H1 (cell line): ENCODE results near the gene SCAMP4. TPM values are rescaled to one million over a fixed set of nuclear protein-coding genes. Genes with fewer than 3 reads are reported as not detected.
A peak's percentile ranks its signal among the peaks of the same experiment; 100 is the strongest.
"Not testable (repeated sequence)": the region's sequence is repeated elsewhere in the genome, so short reads cannot be mapped to it uniquely, and the experiment has no call there.

Experiments used
- CTCF ChIA-PET: fragments of 300-600 bp; sonication (Branson Sonifier 250); formaldehyde crosslinking; loops from one replicate; lab custom pipeline; 2021; ENCODE audit not compliant: partially characterized antibody; lab: Charles Lee
- POLR2A ChIA-PET: fragments of 300-600 bp; sonication (Branson Sonifier 250); formaldehyde crosslinking; loops from one replicate; lab custom pipeline; 2021; ENCODE audit warnings: inconsistent platforms; ENCODE audit not compliant: partially characterized antibody; lab: Charles Lee
- DNase-seq, 2 experiments: peaks; one replicate each; pipeline versions ENCODE4 v3.0.0 to v3.0.0-alpha.2; 2010 to 2022; ENCODE audit warnings: low spot score in 2 of 2, low read depth in 1 of 2, mixed read lengths in 1 of 2
- FAIRE-seq: peaks from 2 replicates; lab custom pipeline; 2011; peaks lifted over from hg19 to GRCh38; lab: Jason Lieb, UNC
- H2AFZ ChIP-seq: 2 replicates; pipeline ENCODE4 v1.8.1; 2012; ENCODE audit warnings: low read length, inconsistent platforms
- H2AK5ac ChIP-seq: 2 replicates; pipeline ENCODE4 v1.6.1; 2013; ENCODE audit warnings: low read depth, low read length
- H2BK120ac ChIP-seq: replicated peaks from 2 replicates; pipeline ENCODE3; 2013; ENCODE audit warnings: low read depth, low read length, inconsistent platforms
- H2BK12ac ChIP-seq: 2 replicates; pipeline ENCODE4 v1.6.1; 2013; ENCODE audit warnings: low read depth, low read length
- H2BK15ac ChIP-seq: 2 replicates; pipeline ENCODE4 v1.6.1; 2013; ENCODE audit warnings: low read length
- H2BK20ac ChIP-seq: 2 replicates; pipeline ENCODE4 v1.6.1; 2013; ENCODE audit warnings: low read length
- H2BK5ac ChIP-seq: 2 replicates; pipeline ENCODE4 v1.6.1; 2013; ENCODE audit warnings: low read depth, low read length
- H3K14ac ChIP-seq: 2 replicates; pipeline ENCODE4 v1.6.1; 2013; ENCODE audit warnings: inconsistent platforms; ENCODE audit not compliant: insufficient read length
- H3K18ac ChIP-seq: 2 replicates; pipeline ENCODE4 v1.6.1; 2013; ENCODE audit warnings: low read length; ENCODE audit errors: extremely low read depth
- H3K23ac ChIP-seq: 2 replicates; pipeline ENCODE4 v1.6.1; 2013; ENCODE audit warnings: inconsistent platforms; ENCODE audit not compliant: insufficient read length
- H3K23me2 ChIP-seq: 2 replicates; pipeline ENCODE4 v1.6.1; 2013; ENCODE audit warnings: low read depth, low read length
- H3K27ac ChIP-seq: 2 replicates; pipeline ENCODE4 v1.6.1; 2011; ENCODE audit warnings: low read depth, low read length, inconsistent platforms
- H3K27me3 ChIP-seq, 4 experiments: replicated peaks in 1 of 4; 1 replicate in 1 of 4; 2 replicates in 3 of 4; pipeline versions ENCODE4 v1.6.1 to v1.8.1; 2011 to 2013; ENCODE audit warnings: low read length in 3 of 4, mild to moderate bottlenecking in 3 of 4, inconsistent platforms in 2 of 4, mixed read lengths in 2 of 4, moderate library complexity in 1 of 4; ENCODE audit not compliant: control insufficient read depth in 3 of 4, insufficient read depth in 3 of 4; ENCODE audit errors: extremely low read depth in 1 of 4
- H3K36me3 ChIP-seq, 4 experiments: 2 replicates each; pipeline versions ENCODE4 v1.6.1 to v1.8.1; 2011 to 2013; ENCODE audit warnings: mild to moderate bottlenecking in 4 of 4, low read length in 3 of 4, moderate library complexity in 2 of 4, control low read depth in 1 of 4, inconsistent platforms in 1 of 4; ENCODE audit not compliant: insufficient read depth in 4 of 4, control insufficient read depth in 2 of 4
- H3K4ac ChIP-seq: replicated peaks from 2 replicates; pipeline ENCODE3; 2013; ENCODE audit warnings: low read length, low read depth, mixed read lengths, inconsistent platforms; ENCODE audit not compliant: insufficient read length
- H3K4me1 ChIP-seq, 4 experiments: replicated peaks in 1 of 4; 1 replicate in 1 of 4; 2 replicates in 3 of 4; pipeline versions ENCODE4 v1.6.1 to v1.8.1; 2011 to 2013; ENCODE audit warnings: low read length in 3 of 4, inconsistent platforms in 2 of 4, mixed read lengths in 1 of 4; ENCODE audit not compliant: insufficient read depth in 4 of 4, control insufficient read depth in 3 of 4
- H3K4me2 ChIP-seq, 2 experiments: 2 replicates each; pipeline versions ENCODE4 v1.6.1 to v1.8.1; 2011 to 2013; ENCODE audit warnings: low read depth in 2 of 2, low read length in 2 of 2, control low read depth in 1 of 2, inconsistent platforms in 1 of 2, mild to moderate bottlenecking in 1 of 2; ENCODE audit not compliant: insufficient read depth in 1 of 2
- H3K4me3 ChIP-seq, 4 experiments: fragments of 200-600, 300-600 bp in 1 of 4; sonication (generic), shearing (Covaris generic), sonication (Bioruptor Twin) in 1 of 4; 2 replicates each; pipeline versions ENCODE4 v1.5.1 to v1.8.1; 2011 to 2016; ENCODE audit warnings: low read length in 4 of 4, low read depth in 3 of 4, control low read depth in 2 of 4, inconsistent platforms in 2 of 4, mild to moderate bottlenecking in 2 of 4, mixed read lengths in 1 of 4, moderate library complexity in 1 of 4; ENCODE audit not compliant: insufficient read depth in 2 of 4; ENCODE audit errors: extremely low read depth in 1 of 4
- H3K56ac ChIP-seq: replicated peaks from 2 replicates; pipeline ENCODE3; 2013; ENCODE audit warnings: low read depth, mild to moderate bottlenecking, mixed read lengths, low read length, inconsistent platforms; ENCODE audit not compliant: insufficient read length
- H3K79me1 ChIP-seq: 2 replicates; pipeline ENCODE4 v1.6.1; 2013; ENCODE audit warnings: low read depth, low read length, control low read depth
- H3K79me2 ChIP-seq, 2 experiments: 2 replicates each; pipeline versions ENCODE4 v1.6.1 to v1.8.1; 2012 to 2013; ENCODE audit warnings: low read length in 2 of 2, mild to moderate bottlenecking in 2 of 2, inconsistent platforms in 1 of 2; ENCODE audit not compliant: insufficient read depth in 2 of 2, control insufficient read depth in 1 of 2
- H3K9ac ChIP-seq, 4 experiments: replicated peaks in 1 of 4; 1 replicate in 1 of 4; 2 replicates in 3 of 4; pipeline versions ENCODE4 v1.6.1 to v1.8.1; 2011 to 2013; ENCODE audit warnings: low read depth in 3 of 4, low read length in 3 of 4, control low read depth in 2 of 4, mild to moderate bottlenecking in 2 of 4, moderate library complexity in 2 of 4, inconsistent platforms in 1 of 4; ENCODE audit errors: extremely low read depth in 1 of 4
- H3K9me3 ChIP-seq, 2 experiments: 2 replicates each; pipeline versions ENCODE4 v1.6.1 to v1.8.1; 2012 to 2013; ENCODE audit warnings: mild to moderate bottlenecking in 2 of 2, moderate library complexity in 2 of 2, control low read depth in 1 of 2, inconsistent platforms in 1 of 2, low read depth in 1 of 2, low read length in 1 of 2, mixed read lengths in 1 of 2; ENCODE audit not compliant: insufficient read depth in 2 of 2
- H4K20me1 ChIP-seq, 2 experiments: replicated peaks in 1 of 2; 2 replicates each; pipeline versions ENCODE3 to v1.8.1; 2011 to 2013; ENCODE audit warnings: inconsistent platforms in 2 of 2, low read length in 2 of 2, mild to moderate bottlenecking in 1 of 2; ENCODE audit not compliant: insufficient read depth in 2 of 2, control insufficient read depth in 1 of 2
- H4K5ac ChIP-seq: 2 replicates; pipeline ENCODE4 v1.6.1; 2013; ENCODE audit warnings: low read length, low read depth, mixed read lengths, inconsistent platforms; ENCODE audit not compliant: insufficient read length
- H4K8ac ChIP-seq: 2 replicates; pipeline ENCODE4 v1.8.0; 2013; ENCODE audit warnings: mild to moderate bottlenecking, moderate library complexity, low read length, inconsistent platforms; ENCODE audit not compliant: insufficient read depth; ENCODE audit errors: extremely low read depth
- H4K91ac ChIP-seq: replicated peaks from 2 replicates; pipeline ENCODE3; 2013; ENCODE audit warnings: low read length, mixed read lengths, inconsistent platforms; ENCODE audit not compliant: insufficient read length
- KDM4A ChIP-seq: IDR thresholded peaks from one replicate; pipeline ENCODE4 v1.7.1; 2012; ENCODE audit warnings: low read depth, mild to moderate bottlenecking, moderate library complexity, low read length, inconsistent platforms; ENCODE audit not compliant: severe bottlenecking
- RAD21 ChIP-seq, 2 experiments: IDR thresholded peaks in 1 of 2; conservative IDR thresholded peaks in 1 of 2; 2 replicates each; pipeline ENCODE4 v1.6.1; 2011; ENCODE audit warnings: low read depth in 2 of 2, low read length in 2 of 2, improper control_type of control experiment in 1 of 2, inconsistent platforms in 1 of 2, mild to moderate bottlenecking in 1 of 2, moderate library complexity in 1 of 2
- TAF7 ChIP-seq: optimal IDR thresholded peaks from 2 replicates; pipeline ENCODE3; 2011; ENCODE audit warnings: low read depth, mild to moderate bottlenecking, inconsistent platforms, low read length, moderate library complexity, borderline replicate concordance
- WGBS, 2 experiments: shearing (Covaris generic) in 1 of 2; methylation state at CpG; one replicate each; pipeline versions ENCODE4 v1.1.6 to v1.1.7; 2013 to 2015; ENCODE audit warnings: low lambda C conversion rate in 2 of 2, mixed read lengths in 2 of 2, inconsistent platforms in 1 of 2, low coverage in 1 of 2, missing lambda C conversion rate in 1 of 2; ENCODE audit not compliant: insufficient replicate concordance in 2 of 2, insufficient coverage in 1 of 2, insufficient read length in 1 of 2; ENCODE audit errors: extremely low coverage in 1 of 2, missing lambda C conversion rate in 1 of 2; 5-methylcytosine and 5-hydroxymethylcytosine counted together
- polyA plus RNA-seq, 7 experiments: library from polyadenylated mRNA; depleted of rRNA in 3 of 7; stranded (reverse) in 5 of 7; unstranded in 2 of 7; fragments of >200 nt in 5 of 7; fragments of 200-250 nt in 2 of 7; gene quantifications; 1 replicate in 5 of 7; 2 replicates in 1 of 7; 4 replicates in 1 of 7; pipeline versions ENCODE4 v1.2.1 to v1.2.3, GENCODE V29; 2011 to 2013; ENCODE audit warnings: missing spikeins in 2 of 7, mixed read lengths in 2 of 7
- total RNA-seq: library from RNA; stranded (reverse); fragmentation: NEBNext Ultra II Directional; extraction: Animal tissue kit (Norgen Biotek cat#: 25700); gene quantifications from 2 replicates; pipeline ENCODE4 v1.2.1, GENCODE V29; 2021
- TF ChIP-seq, protein P1 (sequence below): IDR thresholded peaks from 2 replicates; pipeline ENCODE4 v1.6.1; 2012; ENCODE audit warnings: inconsistent platforms
- TF ChIP-seq, protein P2 (sequence below), 3 experiments: IDR thresholded peaks; 1 replicate in 2 of 3; 2 replicates in 1 of 3; pipeline versions ENCODE4 v1.5.1 to v1.6.1; 2011; ENCODE audit warnings: low read length in 3 of 3, mild to moderate bottlenecking in 3 of 3, inconsistent platforms in 2 of 3, low read depth in 1 of 3, moderate library complexity in 1 of 3; ENCODE audit not compliant: insufficient read depth in 1 of 3; ENCODE audit errors: control extremely low read depth in 1 of 3

SCAMP4 gene
- total and polyA plus RNA-seq, 2 of the 8 experiments (the other 6 are each of a cell fraction or from before 2014, with no cell fraction given), result 17.1 to 61.4 TPM

DNA sequence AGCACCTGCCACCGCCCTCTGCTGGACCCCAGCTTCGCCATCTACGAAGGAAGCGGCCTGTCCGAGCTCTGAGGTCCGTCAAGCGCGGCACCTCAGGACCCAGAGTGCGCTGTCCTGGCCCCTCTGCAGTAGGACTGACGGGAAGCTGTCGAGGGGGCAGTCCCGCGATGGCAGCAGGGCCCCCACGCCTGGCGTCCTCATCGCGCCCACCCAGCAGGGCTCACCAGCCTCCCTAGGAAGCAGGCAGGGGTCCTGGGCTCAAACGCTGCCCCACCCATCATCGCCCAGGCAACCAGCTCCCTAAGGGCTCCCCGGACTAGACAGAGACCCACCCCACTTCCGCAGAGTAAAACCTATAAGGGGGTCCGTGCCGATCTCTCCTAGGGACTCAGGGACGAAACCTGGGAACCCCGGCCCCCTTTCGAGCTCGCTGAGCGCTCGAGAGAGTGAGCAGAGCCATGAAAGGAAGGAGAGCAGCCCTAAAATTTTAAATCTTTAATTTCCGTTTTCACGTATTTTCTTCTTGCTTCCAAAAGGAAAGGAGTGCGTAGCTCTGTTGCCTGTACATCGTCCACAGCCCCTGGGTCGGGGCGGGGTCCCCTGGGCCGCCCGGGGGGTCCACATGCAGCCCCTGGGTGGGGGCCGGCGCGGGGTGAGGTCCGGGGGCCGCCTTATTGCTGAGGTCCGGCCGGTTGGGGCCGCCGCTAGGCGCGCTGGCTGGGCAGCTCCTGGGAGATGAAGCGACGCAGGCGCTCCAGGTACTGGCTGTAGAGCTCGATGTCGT is 28.5 kb upstream of the SCAMP4 start:
- H2BK20ac ChIP-seq, H3K36me3 ChIP-seq, H3K14ac ChIP-seq, FAIRE-seq, H3K27me3 ChIP-seq, H3K27ac ChIP-seq, H3K23ac ChIP-seq, H4K20me1 ChIP-seq, H2AK5ac ChIP-seq, DNase-seq, H2BK15ac ChIP-seq, H3K9me3 ChIP-seq, H3K4me1 ChIP-seq: not testable (repeated sequence)
- Histone ChIP-seq H3K79me1 (peaks cover 10% of the 10 kb centered on the region), H3K4me2 (peak overlapping the region; percentile 89 to 99), H4K5ac (peak overlapping the region; percentile 60), H3K9ac (peak overlapping the region in 3 of 4 experiments; percentile 16 to 62 (median 62); a peak in 5 of 7 replicates), H3K4ac (peak overlapping the region; percentile 97), H4K8ac (peak overlapping the region; percentile 60), H2AFZ (0 out of 2 replicates have a peak overlapping the region, but pooled peaks have one; percentile 95), H2BK120ac (peak overlapping the region; percentile 72), H2BK5ac (peak overlapping the region; percentile 60; the same call in 1 of the 2 replicates), H3K4me3 (peak overlapping the region; percentile 86 to 91 (median 88)), H3K18ac (peak overlapping the region; percentile 93), H3K79me2 (peaks cover 0 to 33% of the 10 kb centered on the region in 2 experiments; a peak in 3 of 4 replicates), H4K91ac (peak overlapping the region; percentile 61), H3K56ac (peak overlapping the region; percentile 30), H3K23me2 (peaks cover 14% of the 10 kb centered on the region), H2BK12ac (0 out of 2 replicates have a peak overlapping the region, but pooled peaks have one; percentile 75)
- ChIA-PET POLR2A (interaction anchor here (0.6 to 2.6 kb wide), 9 partner anchors 10 to 608 kb away, joined by 3 to 13 read pairs (median 4); partner anchors contain the start of genes ADAT3, CIRBP and SCAMP4), CTCF (interaction anchor here (0.6 to 2.4 kb wide), 15 partner anchors 9 to 308 kb away, joined by 3 to 12 read pairs (median 3); partner anchors contain the start of genes ABHD17A, ADAT3 and SCAMP4)
- 4% methylated on average over 37 of the region's 53 CpGs; no CpG with 5 or more reads in 1 of the 2 experiments for WGBS, 2 experiments
- TF ChIP-seq KDM4A (peak; percentile 50), TAF7 (peak; percentile 38), RAD21 (IDR thresholded peaks at IDR 0.05 in 1 of 2, conservative IDR thresholded peaks at IDR 0.05 in 1 of 2; ENCODE audit: low read depth in 2 of 2, low read length in 2 of 2) (peak in 1 of 2 experiments; percentile 4; a peak in 1 of 4 replicates)
- TF ChIP-seq, protein P1, sequence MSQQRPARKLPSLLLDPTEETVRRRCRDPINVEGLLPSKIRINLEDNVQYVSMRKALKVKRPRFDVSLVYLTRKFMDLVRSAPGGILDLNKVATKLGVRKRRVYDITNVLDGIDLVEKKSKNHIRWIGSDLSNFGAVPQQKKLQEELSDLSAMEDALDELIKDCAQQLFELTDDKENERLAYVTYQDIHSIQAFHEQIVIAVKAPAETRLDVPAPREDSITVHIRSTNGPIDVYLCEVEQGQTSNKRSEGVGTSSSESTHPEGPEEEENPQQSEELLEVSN, result peak; percentile 92
- TF ChIP-seq, protein P2, sequence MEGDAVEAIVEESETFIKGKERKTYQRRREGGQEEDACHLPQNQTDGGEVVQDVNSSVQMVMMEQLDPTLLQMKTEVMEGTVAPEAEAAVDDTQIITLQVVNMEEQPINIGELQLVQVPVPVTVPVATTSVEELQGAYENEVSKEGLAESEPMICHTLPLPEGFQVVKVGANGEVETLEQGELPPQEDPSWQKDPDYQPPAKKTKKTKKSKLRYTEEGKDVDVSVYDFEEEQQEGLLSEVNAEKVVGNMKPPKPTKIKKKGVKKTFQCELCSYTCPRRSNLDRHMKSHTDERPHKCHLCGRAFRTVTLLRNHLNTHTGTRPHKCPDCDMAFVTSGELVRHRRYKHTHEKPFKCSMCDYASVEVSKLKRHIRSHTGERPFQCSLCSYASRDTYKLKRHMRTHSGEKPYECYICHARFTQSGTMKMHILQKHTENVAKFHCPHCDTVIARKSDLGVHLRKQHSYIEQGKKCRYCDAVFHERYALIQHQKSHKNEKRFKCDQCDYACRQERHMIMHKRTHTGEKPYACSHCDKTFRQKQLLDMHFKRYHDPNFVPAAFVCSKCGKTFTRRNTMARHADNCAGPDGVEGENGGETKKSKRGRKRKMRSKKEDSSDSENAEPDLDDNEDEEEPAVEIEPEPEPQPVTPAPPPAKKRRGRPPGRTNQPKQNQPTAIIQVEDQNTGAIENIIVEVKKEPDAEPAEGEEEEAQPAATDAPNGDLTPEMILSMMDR (IDR thresholded peaks at IDR 0.05; ENCODE audit: control extremely low read depth in 1 of 3, insufficient read depth in 1 of 3, low read depth in 1 of 3, low read length in 3 of 3), result peak; percentile 13 to 36 (median 28); a peak in 3 of 4 replicates
